ENCODE data around the gene CBLB.
A peak's percentile ranks its signal among the peaks of the same experiment; 100 is the strongest.

CBLB gene

DNA sequence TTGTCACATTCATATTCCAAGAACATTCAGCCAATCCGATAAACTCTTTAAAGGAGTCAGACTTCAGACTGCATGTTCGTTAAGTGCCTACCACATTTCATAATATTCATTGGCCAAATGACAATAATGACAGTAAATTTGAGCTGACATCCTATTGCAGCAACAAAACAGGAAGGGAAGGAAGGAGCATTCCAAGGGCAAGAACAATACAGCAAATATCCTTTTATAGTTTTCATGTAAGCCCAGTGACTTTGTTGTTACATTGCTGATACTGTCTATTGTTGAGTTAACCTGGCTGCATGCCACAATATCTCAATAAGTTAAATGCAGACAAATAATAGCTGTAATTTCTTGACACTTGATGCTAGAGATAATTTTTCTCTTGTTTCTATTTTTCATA lies 16.4 kb upstream of the CBLB start:
- Mint-ChIP-seq H3K9me3 (ENCODE audit: low read depth) (no peaks in the 10 kb centered on the region), H3K27ac (no peak overlapping the region), H3K36me3 (peaks cover 2% of the 10 kb centered on the region), H3K4me1 (ENCODE audit: low read depth) (peaks cover 18% of the 10 kb centered on the region), H3K27me3 (no peaks in the 10 kb centered on the region), H3K4me3 (no peak overlapping the region)

DNA sequence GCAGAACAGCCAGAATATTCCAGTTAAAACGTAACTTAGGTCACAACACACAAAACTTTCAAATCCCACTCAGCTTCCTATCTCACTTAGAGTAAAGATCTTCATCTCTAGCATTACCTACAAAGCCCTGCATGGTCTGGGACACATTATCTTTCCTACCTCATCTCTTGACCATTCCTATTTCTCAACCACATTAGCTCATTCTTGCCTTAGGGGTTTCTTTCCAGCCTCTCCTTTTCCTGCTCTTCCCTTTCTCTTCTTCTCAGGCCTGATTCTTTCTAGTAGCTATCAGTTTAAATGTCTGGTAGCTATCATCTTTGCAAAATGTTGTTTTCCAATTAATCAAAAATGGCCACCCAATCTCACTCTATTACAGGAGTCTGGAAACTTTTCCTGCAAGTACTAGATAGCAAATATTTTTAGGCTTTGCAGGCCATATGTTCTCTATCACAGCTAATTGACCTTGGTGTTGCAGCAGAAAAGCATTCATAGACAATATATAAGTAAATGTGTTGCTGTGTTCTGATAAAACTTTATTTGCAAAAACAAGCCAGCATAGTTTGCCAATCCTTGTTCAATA lies 15.1 kb upstream of the CBLB start:
- peak overlapping the region; percentile 18 for H3K27ac Mint-ChIP-seq
- H3K4me1 Mint-ChIP-seq (ENCODE audit: low read depth): peaks cover 18% of the 10 kb centered on the region
- H3K9me3 Mint-ChIP-seq (ENCODE audit: low read depth): no peaks in the 10 kb centered on the region
- no peaks in the 10 kb centered on the region for H3K27me3 Mint-ChIP-seq
- H3K36me3 Mint-ChIP-seq: peaks cover 2% of the 10 kb centered on the region
- H3K4me3 Mint-ChIP-seq: peak overlapping the region; percentile 88

DNA sequence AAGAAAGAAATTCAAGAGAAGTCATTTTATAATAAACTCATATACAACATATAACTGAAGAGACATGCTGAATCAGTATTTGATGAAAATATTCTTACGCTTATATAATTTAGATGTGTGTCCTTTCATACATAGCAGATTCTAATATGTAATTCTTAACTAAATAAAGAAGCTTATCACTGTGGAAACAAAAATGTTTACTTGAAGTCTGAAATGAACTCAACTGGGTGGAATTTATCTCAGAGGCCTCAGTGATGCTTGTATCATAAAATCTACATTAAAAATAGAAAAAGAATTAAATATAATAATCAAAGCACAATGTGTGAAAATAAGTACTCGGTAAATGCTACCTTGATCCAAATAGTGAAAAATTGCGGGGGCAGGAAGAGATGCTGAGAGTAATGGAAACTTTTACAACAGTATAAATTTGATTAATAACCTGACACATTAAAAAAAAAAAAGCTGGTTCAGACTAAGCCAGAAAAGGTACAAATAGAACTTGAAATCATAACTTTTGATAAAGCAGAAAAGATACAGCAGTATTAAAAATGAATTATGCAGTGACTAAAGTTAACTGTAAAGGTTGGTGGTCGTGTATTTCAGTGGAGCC lies 12.0 kb upstream of the CBLB start:
- no peak overlapping the region for H3K27ac Mint-ChIP-seq
- no peaks in the 10 kb centered on the region for H3K36me3 Mint-ChIP-seq
- no peaks in the 10 kb centered on the region for H3K9me3 Mint-ChIP-seq (ENCODE audit: low read depth)
- no peak overlapping the region for H3K4me3 Mint-ChIP-seq
- no peaks in the 10 kb centered on the region for H3K27me3 Mint-ChIP-seq
- peaks cover 43% of the 10 kb centered on the region for H3K4me1 Mint-ChIP-seq (ENCODE audit: low read depth)

DNA sequence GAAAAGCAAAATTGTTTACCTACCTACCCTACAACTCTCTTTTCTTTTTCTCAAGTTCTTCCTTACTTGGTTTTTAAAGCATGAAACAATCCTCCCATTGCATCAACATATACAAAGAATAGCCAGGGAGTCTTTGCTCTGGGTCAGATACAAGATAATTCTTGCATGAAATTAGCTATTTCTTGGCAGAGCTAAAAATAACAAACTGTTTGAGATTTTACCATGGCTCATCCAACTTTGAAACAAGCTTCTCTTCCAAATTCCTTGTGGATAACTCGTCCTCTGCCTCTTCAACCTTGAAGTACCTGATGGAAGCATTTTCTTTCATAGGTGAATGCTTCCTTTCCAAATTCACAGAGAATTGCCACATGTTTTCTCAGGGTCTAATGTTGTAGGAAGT lies 9.2 kb upstream of the CBLB start:
- Mint-ChIP-seq H3K27ac (peak overlapping the region; percentile 86), H3K4me1 (ENCODE audit: low read depth) (peaks cover 43% of the 10 kb centered on the region), H3K36me3 (no peaks in the 10 kb centered on the region), H3K4me3 (peak overlapping the region; percentile 50), H3K9me3 (ENCODE audit: low read depth) (no peaks in the 10 kb centered on the region), H3K27me3 (no peaks in the 10 kb centered on the region)

DNA sequence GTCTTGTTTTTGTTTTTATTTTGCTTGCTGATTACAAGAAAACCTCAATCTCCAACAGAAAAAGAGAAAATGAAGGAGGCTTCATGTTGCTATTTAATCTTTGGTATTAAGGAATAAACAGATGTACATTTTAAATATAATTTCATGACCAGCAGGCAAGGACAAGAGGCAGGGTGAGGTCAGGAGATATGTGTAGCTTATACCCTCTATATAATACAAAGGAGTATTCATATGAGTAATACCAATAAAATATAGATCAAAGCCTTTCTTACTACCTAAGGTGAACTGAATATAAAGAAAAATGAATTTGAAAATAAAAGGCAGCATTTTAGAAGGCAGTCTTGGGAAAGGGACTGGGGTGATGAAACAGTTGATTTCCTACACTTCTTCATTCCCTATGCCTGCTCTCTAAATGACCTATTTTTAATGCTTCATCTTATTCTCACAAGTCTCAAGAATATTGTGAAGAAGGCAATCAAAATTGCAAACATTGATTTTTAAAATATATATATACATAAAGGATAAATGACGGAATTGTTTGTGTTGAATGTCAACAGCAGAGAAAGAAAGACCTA lies 8.6 kb upstream of the CBLB start:
- Mint-ChIP-seq H3K4me1 (ENCODE audit: low read depth) (peaks cover 37% of the 10 kb centered on the region), H3K27me3 (no peaks in the 10 kb centered on the region), H3K9me3 (ENCODE audit: low read depth) (no peaks in the 10 kb centered on the region), H3K27ac (peak overlapping the region; percentile 59), H3K4me3 (peak overlapping the region; percentile 30), H3K36me3 (no peaks in the 10 kb centered on the region)

DNA sequence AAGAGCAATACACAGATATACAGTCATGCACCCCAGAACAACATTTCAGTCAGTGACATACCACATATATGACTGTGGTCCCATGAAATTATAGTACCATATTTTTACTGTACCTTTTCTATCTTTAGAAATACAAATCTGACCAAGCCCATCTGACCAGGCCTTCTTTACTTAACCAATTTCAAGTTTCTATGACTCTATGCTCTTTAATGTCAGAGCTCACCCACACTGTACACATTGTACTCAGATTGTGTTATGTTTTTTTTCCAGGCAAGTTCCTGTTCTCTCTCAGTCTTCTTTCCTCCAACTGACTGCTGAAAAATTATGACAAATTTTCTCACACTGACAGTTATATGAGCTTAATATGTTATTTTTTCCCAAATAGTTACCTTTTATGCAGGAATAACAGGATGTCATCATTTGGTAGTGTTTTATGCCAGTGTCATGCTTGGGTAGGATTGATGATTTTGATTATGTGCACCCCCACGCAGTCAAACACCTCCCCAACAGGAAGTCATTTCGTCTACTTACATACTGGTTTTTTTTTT lies 8.0 kb upstream of the CBLB start:
- no peaks in the 10 kb centered on the region for H3K36me3 Mint-ChIP-seq
- no peaks in the 10 kb centered on the region for H3K27me3 Mint-ChIP-seq
- peaks cover 35% of the 10 kb centered on the region for H3K4me1 Mint-ChIP-seq (ENCODE audit: low read depth)
- no peaks in the 10 kb centered on the region for H3K9me3 Mint-ChIP-seq (ENCODE audit: low read depth)
- H3K27ac Mint-ChIP-seq: peak overlapping the region; percentile 59
- H3K4me3 Mint-ChIP-seq: peak overlapping the region; percentile 30

DNA sequence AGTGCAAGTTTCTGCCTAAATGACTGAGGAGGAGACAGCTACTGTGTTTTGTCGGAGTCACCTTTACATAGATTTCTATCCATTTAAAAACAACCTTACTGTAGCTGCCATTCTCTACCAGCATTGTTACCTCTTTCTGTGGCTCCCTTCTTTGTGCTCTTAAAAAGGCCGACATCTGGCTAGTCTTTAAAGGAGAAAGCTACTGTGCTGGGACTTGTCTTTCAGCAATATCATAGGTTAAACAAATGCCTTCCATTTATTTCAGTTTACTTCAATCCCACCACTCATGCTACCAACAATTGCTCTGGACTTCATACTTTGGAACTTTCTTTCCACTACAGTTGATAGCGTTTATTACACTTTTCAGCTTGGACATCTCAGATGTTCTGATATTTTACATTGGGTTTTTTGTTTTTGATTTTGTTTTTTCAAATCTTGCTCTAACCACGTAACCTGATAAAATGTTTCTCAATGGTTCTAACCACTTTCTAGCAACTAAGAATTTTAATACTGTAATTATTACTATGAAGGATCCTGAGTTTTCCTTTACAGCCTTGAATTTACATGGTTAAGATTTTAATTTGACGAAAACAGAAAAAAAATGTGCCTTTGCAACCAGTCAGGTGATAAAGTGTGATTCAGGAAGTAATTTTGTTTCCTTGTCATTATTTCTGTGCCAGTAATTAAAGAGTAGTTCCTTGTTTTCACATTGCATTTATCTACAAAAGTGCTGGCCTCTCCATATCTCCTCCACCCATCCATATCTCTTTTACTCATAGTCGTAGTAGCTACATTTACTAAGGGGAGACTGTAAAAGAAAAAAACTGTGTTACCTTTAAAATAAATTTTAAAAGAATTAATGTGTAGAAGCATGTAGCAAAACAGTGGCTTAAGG lies 1.3 kb upstream of the CBLB start:
- Mint-ChIP-seq H3K4me3 (peak overlapping the region; percentile 99), H3K27me3 (no peaks in the 10 kb centered on the region), H3K36me3 (peaks cover 5% of the 10 kb centered on the region)

DNA sequence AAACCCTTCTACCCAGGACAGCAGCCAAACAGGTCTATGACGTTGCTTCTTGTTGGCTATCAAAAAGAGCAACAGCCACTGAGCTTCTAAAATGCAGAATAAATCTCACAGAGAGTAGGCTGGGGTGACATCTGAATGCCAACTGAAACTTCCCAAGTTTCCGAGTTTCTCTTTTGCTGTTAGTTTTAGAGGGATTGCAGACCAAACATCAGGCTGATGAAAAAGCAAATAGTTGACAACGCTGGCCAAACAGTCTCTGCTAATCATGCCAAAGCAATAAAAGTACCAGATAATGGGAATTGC lies 670 bp upstream of the CBLB start:
- no peaks in the 10 kb centered on the region for H3K27me3 Mint-ChIP-seq
- peak overlapping the region; percentile 99 for H3K27ac Mint-ChIP-seq
- no peaks in the 10 kb centered on the region for H3K9me3 Mint-ChIP-seq (ENCODE audit: low read depth)
- peaks cover 11% of the 10 kb centered on the region for H3K36me3 Mint-ChIP-seq
- peak overlapping the region; percentile 99 for H3K4me3 Mint-ChIP-seq
- H3K4me1 Mint-ChIP-seq (ENCODE audit: low read depth): peaks cover 39% of the 10 kb centered on the region

More for the DNA sequence above, 1.3 kb upstream of the CBLB start:
- H3K27ac Mint-ChIP-seq: peak overlapping the region; percentile 99
- peaks cover 35% of the 10 kb centered on the region for H3K4me1 Mint-ChIP-seq (ENCODE audit: low read depth)
- H3K9me3 Mint-ChIP-seq (ENCODE audit: low read depth): no peaks in the 10 kb centered on the region

DNA sequence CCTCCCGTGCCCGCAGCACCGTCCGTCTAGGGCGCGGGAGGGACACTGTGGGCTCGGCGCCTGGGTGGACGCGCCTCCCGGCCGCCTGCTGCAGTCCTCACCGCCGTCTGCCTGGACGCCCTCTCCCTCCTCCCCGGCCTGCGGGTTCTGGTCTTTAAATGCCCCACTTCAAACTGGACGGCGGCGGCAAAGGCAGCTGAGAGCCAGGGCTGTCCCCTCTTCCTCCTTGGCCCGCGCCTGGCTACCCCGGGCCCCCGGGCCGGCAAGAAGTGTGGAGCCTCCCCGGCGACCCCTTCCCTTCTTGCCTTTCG lies 426 bp downstream of the CBLB start:
- Mint-ChIP-seq H3K27me3 (no peaks in the 10 kb centered on the region), H3K36me3 (peaks cover 15% of the 10 kb centered on the region), H3K27ac (peak overlapping the region; percentile 99), H3K4me1 (ENCODE audit: low read depth) (peaks cover 49% of the 10 kb centered on the region), H3K4me3 (peak overlapping the region; percentile 99), H3K9me3 (ENCODE audit: low read depth) (no peaks in the 10 kb centered on the region)

DNA sequence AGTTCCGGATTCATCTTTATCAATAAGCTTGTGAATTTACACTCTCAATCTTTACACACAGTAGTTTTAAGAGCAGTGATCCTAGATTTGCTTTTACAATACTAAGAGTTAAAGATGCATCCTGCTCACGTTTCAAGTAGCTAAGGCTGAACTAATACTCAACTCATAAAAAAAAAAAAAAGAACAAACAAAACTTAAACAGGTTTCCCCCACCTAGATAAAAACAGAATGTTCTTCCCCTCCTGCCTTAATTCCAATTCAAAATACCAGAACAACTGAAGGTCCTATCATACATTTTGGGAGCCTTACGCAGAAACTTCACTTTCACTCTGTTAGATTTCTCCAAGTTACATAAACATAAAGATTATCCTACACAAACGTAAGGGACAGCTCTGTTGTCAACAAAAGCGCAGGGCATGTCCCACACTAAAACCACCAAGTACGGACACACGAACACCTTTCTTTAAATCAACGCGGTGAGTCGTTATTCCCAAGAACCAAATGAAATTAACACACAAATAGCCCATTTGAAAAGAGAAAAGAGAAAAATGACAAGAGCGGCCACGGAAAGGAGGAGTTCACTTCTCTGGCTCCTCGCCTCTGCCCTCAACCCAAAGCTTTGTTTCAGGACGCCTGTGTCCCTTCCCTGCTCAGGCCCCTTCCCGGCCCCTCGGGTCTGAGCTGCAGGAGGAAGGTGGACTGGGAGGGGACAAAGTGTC lies 941 bp downstream of the CBLB start:
- H3K4me1 Mint-ChIP-seq (ENCODE audit: low read depth): peaks cover 49% of the 10 kb centered on the region
- peaks cover 15% of the 10 kb centered on the region for H3K36me3 Mint-ChIP-seq
- H3K4me3 Mint-ChIP-seq: peak overlapping the region; percentile 99
- no peaks in the 10 kb centered on the region for H3K27me3 Mint-ChIP-seq
- peak overlapping the region; percentile 99 for H3K27ac Mint-ChIP-seq
- H3K9me3 Mint-ChIP-seq (ENCODE audit: low read depth): no peaks in the 10 kb centered on the region

DNA sequence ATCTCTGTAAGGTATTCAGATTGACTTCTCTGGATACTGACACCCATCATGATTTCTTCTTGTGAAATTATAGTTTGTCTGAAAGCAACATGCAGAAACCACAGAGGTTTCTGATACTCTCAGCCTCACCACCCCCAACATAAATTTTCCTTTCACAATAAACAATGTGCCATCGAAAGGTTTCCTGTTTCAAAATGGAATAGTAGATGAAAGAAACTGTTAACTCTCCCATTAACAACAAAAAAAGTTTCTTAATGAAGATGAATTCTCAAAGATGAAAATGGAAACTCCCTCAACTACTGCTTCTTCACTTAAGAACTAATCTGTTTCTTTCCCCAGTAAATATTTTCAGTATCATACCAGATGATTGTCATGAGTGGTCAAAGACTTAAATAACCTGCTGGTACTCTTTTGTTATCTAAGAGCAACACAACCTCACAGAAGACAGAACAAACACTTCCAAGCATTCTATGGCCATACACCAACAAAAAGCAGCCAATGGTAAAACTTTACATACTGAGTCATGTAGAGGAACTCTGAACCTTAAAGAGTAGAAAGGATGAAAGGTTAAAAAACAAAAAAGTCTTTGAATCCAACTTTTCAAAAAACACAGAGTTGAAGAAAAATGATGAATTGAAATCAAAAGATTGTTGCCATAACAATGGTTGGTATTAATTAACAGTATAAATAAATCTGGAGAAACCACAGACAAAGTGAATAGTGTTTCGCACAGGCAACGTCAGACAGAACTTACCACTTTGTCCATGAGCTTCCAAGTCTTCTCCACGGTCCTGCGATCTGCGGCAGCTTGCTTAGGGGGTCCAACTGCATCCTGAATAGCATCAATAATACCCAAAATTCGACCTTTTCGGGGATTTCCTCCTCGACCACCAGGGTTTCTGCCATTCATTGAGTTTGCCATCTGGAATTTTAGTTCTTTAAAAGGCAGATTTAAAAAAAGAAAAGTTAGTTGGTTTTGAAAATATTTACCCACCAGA lies 1.9 kb downstream of the CBLB start:
- H3K27ac Mint-ChIP-seq: peak overlapping the region; percentile 99
- peaks cover 49% of the 10 kb centered on the region for H3K4me1 Mint-ChIP-seq (ENCODE audit: low read depth)
- no peaks in the 10 kb centered on the region for H3K9me3 Mint-ChIP-seq (ENCODE audit: low read depth)
- peaks cover 15% of the 10 kb centered on the region for H3K36me3 Mint-ChIP-seq
- H3K27me3 Mint-ChIP-seq: no peaks in the 10 kb centered on the region
- peak overlapping the region; percentile 99 for H3K4me3 Mint-ChIP-seq

DNA sequence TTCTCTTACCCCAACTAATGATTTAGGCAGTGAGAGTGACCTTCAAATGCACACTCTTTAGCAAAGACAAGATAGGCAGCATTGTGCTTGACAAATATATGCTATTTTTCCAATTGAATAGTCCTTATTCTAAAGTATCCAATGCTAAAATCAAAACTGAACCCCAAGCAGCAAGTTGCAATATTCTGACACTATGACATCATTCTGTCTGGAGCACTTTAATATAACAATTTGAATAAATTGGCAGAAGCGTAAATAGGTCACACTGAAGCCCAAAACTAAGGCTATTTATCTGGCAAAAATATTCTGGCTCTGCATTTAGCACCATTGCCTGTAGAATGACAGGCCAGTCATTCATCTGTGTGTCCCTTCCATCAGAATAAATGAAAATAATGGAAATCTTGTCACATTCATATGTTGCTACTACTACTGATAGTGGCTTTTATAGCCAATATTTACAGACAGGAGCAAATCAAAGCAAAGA lies 2.9 kb downstream of the CBLB start:
- peak overlapping the region; percentile 99 for H3K4me3 Mint-ChIP-seq
- peaks cover 15% of the 10 kb centered on the region for H3K36me3 Mint-ChIP-seq
- H3K9me3 Mint-ChIP-seq (ENCODE audit: low read depth): no peaks in the 10 kb centered on the region
- H3K27ac Mint-ChIP-seq: peak overlapping the region; percentile 99
- no peaks in the 10 kb centered on the region for H3K27me3 Mint-ChIP-seq
- peaks cover 49% of the 10 kb centered on the region for H3K4me1 Mint-ChIP-seq (ENCODE audit: low read depth)

DNA sequence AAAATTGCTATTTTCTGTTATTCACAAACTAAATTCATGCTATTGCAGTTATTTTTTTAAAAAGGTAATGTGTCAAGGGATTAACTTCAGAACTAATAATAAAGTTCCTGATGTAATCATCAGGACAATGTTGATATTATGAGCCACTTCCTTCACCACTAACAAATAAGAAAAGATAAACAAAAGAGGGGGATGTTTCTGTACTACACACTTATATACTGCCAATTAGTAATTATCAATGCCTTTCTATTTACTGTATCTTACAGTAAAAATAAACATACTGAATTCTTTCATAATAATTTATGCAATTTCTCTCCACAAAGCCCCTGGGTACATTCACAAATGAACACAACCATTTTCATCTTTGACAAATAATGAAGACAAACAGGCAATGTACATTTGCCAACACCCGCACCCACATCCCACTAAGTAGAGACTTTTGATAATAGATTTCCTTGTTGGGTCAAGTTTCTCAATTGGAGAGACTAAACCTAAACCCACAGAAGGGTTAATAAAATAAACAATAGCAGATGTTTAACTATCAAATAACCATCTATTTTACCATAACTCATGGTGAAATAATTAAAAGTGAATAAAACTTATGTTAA lies 3.7 kb downstream of the CBLB start:
- Mint-ChIP-seq H3K27me3 (no peaks in the 10 kb centered on the region), H3K4me1 (ENCODE audit: low read depth) (peaks cover 47% of the 10 kb centered on the region), H3K9me3 (ENCODE audit: low read depth) (no peaks in the 10 kb centered on the region), H3K36me3 (peaks cover 18% of the 10 kb centered on the region), H3K4me3 (peak overlapping the region; percentile 99), H3K27ac (peak overlapping the region; percentile 86)

Data from activated naive CD8-positive, alpha-beta T cell (primary cell).